HEK293 (cell line): ENCODE data around the gene POC1B.

Source experiments
- CTCF ChIA-PET: fragments of 350-600 bp; formaldehyde crosslinking; extraction: SDS; loops from one replicate; lab custom pipeline; 2021; ENCODE audit warnings: antibody characterized with exemption; lab: Yijun Ruan, JAX
- POLR2A ChIA-PET: fragments of 300-600 bp; formaldehyde crosslinking; extraction: SDS; loops from one replicate; lab custom pipeline; 2020; ENCODE audit warnings: antibody characterized with exemption, inconsistent platforms; lab: Yijun Ruan, JAX
- H3K27ac ChIP-seq: fragments of 200-500 bp; sonication (Bioruptor generic); 2 replicates; pipeline ENCODE4 v1.5.1; 2014; ENCODE audit warnings: low read depth, low read length, control low read depth, inconsistent platforms; ENCODE audit errors: extremely low read depth
- H3K36me3 ChIP-seq, 2 experiments: fragments of 200-500 bp in 1 of 2; sonication (Bioruptor generic) in 1 of 2; 1 replicate in 1 of 2; 2 replicates in 1 of 2; pipeline ENCODE4 v1.5.1; 2014 to 2017; ENCODE audit warnings: inconsistent platforms in 2 of 2, low read length in 2 of 2; ENCODE audit not compliant: control insufficient read depth in 2 of 2, insufficient read depth in 1 of 2
- H3K4me1 ChIP-seq: fragments of 200-500 bp; sonication (Bioruptor generic); 2 replicates; pipeline ENCODE4 v1.5.1; 2014; ENCODE audit warnings: mild to moderate bottlenecking, low read length, inconsistent platforms; ENCODE audit not compliant: control insufficient read depth, insufficient read depth
- H3K4me3 ChIP-seq: 2 replicates; pipeline ENCODE4 v1.5.1; 2011; ENCODE audit warnings: low read depth, mild to moderate bottlenecking, control low read depth, low read length, moderate library complexity
- H3K9me3 ChIP-seq: fragments of 200-500 bp; sonication (Bioruptor generic); 2 replicates; pipeline ENCODE4 v1.5.1; 2014; ENCODE audit warnings: low read depth, low read length, inconsistent platforms; ENCODE audit not compliant: control insufficient read depth, insufficient read depth
- GFI1B ChIP-seq: fragments of 450-650 bp; formaldehyde crosslinking; IDR thresholded peaks from 2 replicates; pipeline ENCODE4 v1.5.1; 2016; ENCODE audit warnings: missing biosample characterization, missing genetic modification characterization
- HOXA7 ChIP-seq: sonication (generic); formaldehyde crosslinking; IDR thresholded peaks from 2 replicates; pipeline ENCODE4 v1.8.1; 2022; ENCODE audit warnings: missing genetic modification reagents, borderline replicate concordance
- KLF17 ChIP-seq: fragments of 450-650 bp; formaldehyde crosslinking; IDR thresholded peaks from 2 replicates; pipeline ENCODE4 v1.5.1; 2016; ENCODE audit warnings: missing biosample characterization, missing genetic modification characterization
- KLF8 ChIP-seq: fragments of 450-650 bp; formaldehyde crosslinking; IDR thresholded peaks from 2 replicates; pipeline ENCODE4 v1.5.1; 2016; ENCODE audit warnings: missing biosample characterization, missing genetic modification characterization
- SP3 ChIP-seq: fragments of 450-650 bp; formaldehyde crosslinking; IDR thresholded peaks from 2 replicates; pipeline ENCODE4 v1.5.1; 2016; ENCODE audit warnings: missing biosample characterization, missing genetic modification characterization
- ZBTB21 ChIP-seq: fragments of 450-650 bp; formaldehyde crosslinking; IDR thresholded peaks from 2 replicates; pipeline ENCODE4 v1.5.1; 2017; ENCODE audit warnings: missing biosample characterization, missing genetic modification characterization
- ZFP3 ChIP-seq: fragments of 450-650 bp; formaldehyde crosslinking; IDR thresholded peaks from 2 replicates; pipeline ENCODE4 v1.5.1; 2016; ENCODE audit warnings: low read depth, missing biosample characterization, missing genetic modification characterization
- ZNF24 ChIP-seq: fragments of 450-650 bp; formaldehyde crosslinking; IDR thresholded peaks from 2 replicates; pipeline ENCODE4 v1.5.1; 2016; ENCODE audit warnings: missing biosample characterization, missing genetic modification characterization
- ZNF488 ChIP-seq: fragments of 450-650 bp; formaldehyde crosslinking; IDR thresholded peaks from 2 replicates; pipeline ENCODE4 v1.5.1; 2016; ENCODE audit warnings: missing biosample characterization, missing genetic modification characterization
- ZNF555 ChIP-seq: fragments of 450-650 bp; formaldehyde crosslinking; conservative IDR thresholded peaks from 2 replicates; pipeline ENCODE4 v1.5.1; 2017; ENCODE audit warnings: missing biosample characterization, mild to moderate bottlenecking, missing genetic modification characterization, inconsistent platforms
- ZNF558 ChIP-seq: fragments of 450-650 bp; formaldehyde crosslinking; IDR thresholded peaks from 2 replicates; pipeline ENCODE4 v1.5.1; 2016; ENCODE audit warnings: missing biosample characterization, missing genetic modification characterization
- ZNF571 ChIP-seq: fragments of 450-650 bp; formaldehyde crosslinking; IDR thresholded peaks from 2 replicates; pipeline ENCODE4 v1.5.0; 2017; ENCODE audit warnings: missing biosample characterization, missing genetic modification characterization
- ZNF600 ChIP-seq: fragments of 450-650 bp; formaldehyde crosslinking; IDR thresholded peaks from 2 replicates; pipeline ENCODE4 v1.5.1; 2016; ENCODE audit warnings: missing biosample characterization, missing genetic modification characterization
- ZNF639 ChIP-seq: fragments of 450-650 bp; formaldehyde crosslinking; IDR thresholded peaks from 2 replicates; pipeline ENCODE4 v1.5.1; 2016; ENCODE audit warnings: missing biosample characterization, missing genetic modification characterization
- ZNF747 ChIP-seq: fragments of 450-650 bp; formaldehyde crosslinking; IDR thresholded peaks from 2 replicates; pipeline ENCODE4 v1.5.1; 2016; ENCODE audit warnings: missing biosample characterization, missing genetic modification characterization
- ZNF76 ChIP-seq: fragments of 450-650 bp; formaldehyde crosslinking; IDR thresholded peaks from 2 replicates; pipeline ENCODE4; 2016; ENCODE audit warnings: low read depth, missing biosample characterization, missing genetic modification characterization, borderline replicate concordance
- ZNF791 ChIP-seq: fragments of 450-650 bp; formaldehyde crosslinking; IDR thresholded peaks from 2 replicates; pipeline ENCODE4 v1.5.1; 2016; ENCODE audit warnings: missing biosample characterization, missing genetic modification characterization
- ZSCAN16 ChIP-seq: fragments of 450-650 bp; formaldehyde crosslinking; IDR thresholded peaks from 2 replicates; pipeline ENCODE4 v1.5.1; 2016; ENCODE audit warnings: missing biosample characterization, missing genetic modification characterization
- TF ChIP-seq, protein P1 (sequence below): fragments of 450-650 bp; formaldehyde crosslinking; IDR thresholded peaks from 2 replicates; pipeline ENCODE4 v1.5.1; 2017; ENCODE audit warnings: missing biosample characterization, missing genetic modification characterization
- TF ChIP-seq, protein P2 (sequence below): fragments of 450-650 bp; formaldehyde crosslinking; IDR thresholded peaks from 2 replicates; pipeline ENCODE4 v1.5.1; 2016; ENCODE audit warnings: missing biosample characterization, missing genetic modification characterization

Gene POC1B

DNA sequence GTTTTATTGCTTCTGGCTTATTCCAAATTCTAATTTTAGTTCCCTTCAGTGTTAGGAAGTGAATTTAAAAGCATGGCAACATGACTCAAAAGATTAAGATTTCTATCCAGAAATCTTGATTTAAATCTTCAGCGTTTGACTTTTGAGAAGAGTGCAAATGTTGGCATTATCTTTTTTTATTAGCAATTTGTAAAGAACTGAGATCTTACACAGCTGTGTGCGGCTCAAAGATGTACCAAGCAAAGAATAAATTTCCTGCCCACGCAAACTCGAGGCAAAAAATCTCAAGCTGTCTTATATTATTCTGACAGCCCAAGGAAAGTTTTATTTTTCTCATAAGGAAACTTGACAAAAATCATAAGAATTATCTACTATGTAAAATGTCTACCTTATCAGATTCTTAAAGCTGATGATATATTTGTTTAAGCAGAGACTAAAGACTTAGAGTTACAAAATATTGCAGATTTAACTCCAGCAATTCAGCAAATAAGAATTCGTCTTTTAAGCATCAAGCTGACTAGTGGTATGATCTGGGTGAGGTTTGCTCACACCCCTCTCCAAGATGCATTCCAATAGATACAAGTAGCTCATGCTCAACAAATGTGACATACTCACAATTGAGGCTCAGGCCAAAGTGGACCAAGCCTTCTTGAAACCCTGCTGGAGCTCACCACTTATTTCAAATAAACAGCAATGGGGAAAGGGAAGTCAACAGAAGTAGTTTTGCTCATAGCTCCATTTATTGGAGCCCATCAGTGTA, 47.4 kb upstream of the POC1B start:
- POLR2A ChIA-PET: no interaction called here
- H3K27ac ChIP-seq: no peak overlapping the region
- CTCF ChIA-PET: interaction anchor here (0.6 kb wide), 1 partner anchor 18 kb away, joined by 6 read pairs; no protein-coding TSS in a partner anchor
- H3K4me3 ChIP-seq: no peak overlapping the region
- peaks cover 11% of the 10 kb centered on the region for H3K4me1 ChIP-seq
- TF ChIP-seq ZNF600 (no peak), GFI1B (no peak), ZNF791 (no peak), ZNF558 (no peak), KLF8 (tag by site-specific recombination) (no peak)
- TF ChIP-seq, protein P1, sequence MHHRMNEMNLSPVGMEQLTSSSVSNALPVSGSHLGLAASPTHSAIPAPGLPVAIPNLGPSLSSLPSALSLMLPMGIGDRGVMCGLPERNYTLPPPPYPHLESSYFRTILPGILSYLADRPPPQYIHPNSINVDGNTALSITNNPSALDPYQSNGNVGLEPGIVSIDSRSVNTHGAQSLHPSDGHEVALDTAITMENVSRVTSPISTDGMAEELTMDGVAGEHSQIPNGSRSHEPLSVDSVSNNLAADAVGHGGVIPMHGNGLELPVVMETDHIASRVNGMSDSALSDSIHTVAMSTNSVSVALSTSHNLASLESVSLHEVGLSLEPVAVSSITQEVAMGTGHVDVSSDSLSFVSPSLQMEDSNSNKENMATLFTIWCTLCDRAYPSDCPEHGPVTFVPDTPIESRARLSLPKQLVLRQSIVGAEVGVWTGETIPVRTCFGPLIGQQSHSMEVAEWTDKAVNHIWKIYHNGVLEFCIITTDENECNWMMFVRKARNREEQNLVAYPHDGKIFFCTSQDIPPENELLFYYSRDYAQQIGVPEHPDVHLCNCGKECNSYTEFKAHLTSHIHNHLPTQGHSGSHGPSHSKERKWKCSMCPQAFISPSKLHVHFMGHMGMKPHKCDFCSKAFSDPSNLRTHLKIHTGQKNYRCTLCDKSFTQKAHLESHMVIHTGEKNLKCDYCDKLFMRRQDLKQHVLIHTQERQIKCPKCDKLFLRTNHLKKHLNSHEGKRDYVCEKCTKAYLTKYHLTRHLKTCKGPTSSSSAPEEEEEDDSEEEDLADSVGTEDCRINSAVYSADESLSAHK (tag by site-specific recombination): no peak
- TF ChIP-seq, protein P2, sequence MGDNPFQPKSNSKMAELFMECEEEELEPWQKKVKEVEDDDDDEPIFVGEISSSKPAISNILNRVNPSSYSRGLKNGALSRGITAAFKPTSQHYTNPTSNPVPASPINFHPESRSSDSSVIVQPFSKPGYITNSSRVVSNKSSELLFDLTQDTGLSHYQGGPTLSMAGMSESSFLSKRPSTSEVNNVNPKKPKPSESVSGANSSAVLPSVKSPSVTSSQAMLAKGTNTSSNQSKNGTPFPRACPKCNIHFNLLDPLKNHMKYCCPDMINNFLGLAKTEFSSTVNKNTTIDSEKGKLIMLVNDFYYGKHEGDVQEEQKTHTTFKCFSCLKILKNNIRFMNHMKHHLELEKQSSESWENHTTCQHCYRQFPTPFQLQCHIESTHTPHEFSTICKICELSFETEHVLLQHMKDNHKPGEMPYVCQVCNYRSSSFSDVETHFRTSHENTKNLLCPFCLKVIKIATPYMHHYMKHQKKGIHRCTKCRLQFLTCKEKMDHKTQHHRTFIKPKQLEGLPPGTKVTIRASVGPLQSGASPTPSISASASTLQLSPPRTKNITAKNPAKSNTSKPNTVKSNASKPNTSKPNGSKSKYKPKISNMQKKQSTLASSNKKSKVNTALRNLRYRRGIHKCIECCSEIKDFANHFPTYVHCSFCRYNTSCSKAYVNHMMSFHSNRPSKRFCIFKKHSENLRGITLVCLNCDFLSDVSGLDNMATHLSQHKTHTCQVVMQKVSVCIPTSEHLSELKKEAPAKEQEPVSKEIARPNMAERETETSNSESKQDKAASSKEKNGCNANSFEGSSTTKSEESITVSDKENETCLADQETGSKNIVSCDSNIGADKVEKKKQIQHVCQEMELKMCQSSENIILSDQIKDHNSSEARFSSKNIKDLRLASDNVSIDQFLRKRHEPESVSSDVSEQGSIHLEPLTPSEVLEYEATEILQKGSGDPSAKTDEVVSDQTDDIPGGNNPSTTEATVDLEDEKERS (tag by site-specific recombination): no peak
- H3K9me3 ChIP-seq: no peaks in the 10 kb centered on the region
- H3K36me3 ChIP-seq: no peaks in the 10 kb centered on the region

DNA sequence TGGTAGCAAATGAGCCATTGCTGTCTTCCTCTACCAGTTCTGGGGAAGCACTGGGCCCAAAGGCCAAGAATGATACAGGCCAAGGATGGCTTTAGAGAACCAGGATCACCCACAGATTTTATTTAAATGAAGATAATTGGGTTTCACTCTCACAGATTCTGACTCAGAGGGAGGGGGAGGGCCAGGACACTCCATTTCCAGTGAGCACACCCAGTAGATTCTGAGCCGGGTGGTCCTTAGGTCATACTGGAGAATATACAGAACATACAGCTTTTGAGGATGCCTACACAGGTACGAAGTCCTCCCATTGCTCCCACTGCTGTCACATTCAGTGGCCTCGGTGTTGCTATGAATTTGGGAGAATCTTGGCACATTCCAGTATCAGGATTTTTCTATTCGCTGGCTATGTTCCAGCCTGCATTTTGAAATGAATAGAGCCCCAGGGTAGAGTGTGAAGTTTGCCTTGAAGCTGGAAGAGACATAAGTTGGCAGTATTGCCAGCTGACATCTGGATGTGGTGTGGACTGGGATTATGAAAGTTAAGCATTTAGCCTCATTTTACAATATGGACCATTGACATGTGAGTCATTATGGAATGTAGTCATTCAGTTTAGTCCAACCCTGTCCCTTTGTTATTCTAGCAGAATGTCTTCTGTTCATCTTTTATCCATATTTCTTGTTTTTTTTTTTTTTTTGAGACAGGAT, 45.8 kb upstream of the POC1B start:
- ChIA-PET CTCF (interaction anchor here (0.5 kb wide), 1 partner anchor 74 kb away, joined by 3 read pairs; no protein-coding TSS in a partner anchor), POLR2A (no interaction called here)
- Histone ChIP-seq H3K4me1 (peaks cover 11% of the 10 kb centered on the region), H3K9me3 (no peaks in the 10 kb centered on the region), H3K4me3 (no peak overlapping the region), H3K36me3 (no peaks in the 10 kb centered on the region), H3K27ac (no peak overlapping the region)
- TF ChIP-seq ZNF747 (no peak), SP3 (tag by site-specific recombination) (no peak), ZNF24 (tag by site-specific recombination) (no peak), ZBTB21 (no peak), ZNF488 (tag by site-specific recombination) (no peak), HOXA7 (CRISPR knock-in tag) (no peak), ZSCAN16 (tag by site-specific recombination) (no peak), ZNF571 (no peak), KLF17 (tag by site-specific recombination) (no peak), ZNF555 (no peak), ZNF639 (tag by site-specific recombination) (no peak), ZNF76 (tag by site-specific recombination) (no peak), ZFP3 (tag by site-specific recombination) (no peak)
